HCT116 (cell line): ENCODE measurements around the gene POU5F1.

Experiments
- ATF3 ChIP-seq: IDR thresholded peaks from 2 replicates; pipeline ENCODE4 v1.6.1; 2012
- CEBPB ChIP-seq: IDR thresholded peaks from 2 replicates; pipeline ENCODE4 v1.6.1; 2012; ENCODE audit warnings: low read depth
- CTCF ChIP-seq, 3 experiments: fragments of 200-600 bp in 1 of 3; sonication (generic) in 1 of 3; IDR thresholded peaks in 2 of 3; conservative IDR thresholded peaks in 1 of 3; 2 replicates each; pipeline ENCODE4 v1.5.1; 2012 to 2017; ENCODE audit warnings: low read depth in 2 of 3, low read length in 2 of 3, antibody characterized with exemption in 1 of 3, borderline replicate concordance in 1 of 3, control low read depth in 1 of 3, mild to moderate bottlenecking in 1 of 3, mixed read lengths in 1 of 3, mixed run types in 1 of 3, moderate library complexity in 1 of 3; ENCODE audit not compliant: insufficient read depth in 1 of 3
- EGR1 ChIP-seq: IDR thresholded peaks from 2 replicates; pipeline ENCODE4 v1.6.1; 2012; ENCODE audit warnings: low read depth
- ELF1 ChIP-seq: IDR thresholded peaks from 2 replicates; pipeline ENCODE4 v1.6.1; 2012; ENCODE audit warnings: low read depth, borderline replicate concordance
- EZH2 ChIP-seq: fragments of 200-600 bp; sonication (generic); IDR thresholded peaks from 2 replicates; pipeline ENCODE4 v1.6.1; 2017; ENCODE audit warnings: antibody characterized with exemption, mixed run types
- JUND ChIP-seq: IDR thresholded peaks from 2 replicates; pipeline ENCODE4 v1.6.1; 2012
- POLR2A ChIP-seq: IDR thresholded peaks from 2 replicates; pipeline ENCODE4 v1.7.0; 2011; ENCODE audit warnings: borderline replicate concordance; ENCODE audit not compliant: insufficient read depth, insufficient read length; ENCODE audit errors: extremely low read depth
- POLR2AphosphoS5 ChIP-seq: IDR thresholded peaks from 2 replicates; pipeline ENCODE4 v1.6.1; 2011; ENCODE audit warnings: mild to moderate bottlenecking, low read depth, low read length, moderate library complexity
- SIN3A ChIP-seq: IDR thresholded peaks from 2 replicates; pipeline ENCODE4 v1.6.1; 2012; ENCODE audit warnings: low read depth
- SRF ChIP-seq: IDR thresholded peaks from 2 replicates; pipeline ENCODE4 v1.6.1; 2012; ENCODE audit warnings: low read depth
- TF ChIP-seq, protein P1 (sequence below): IDR thresholded peaks from 2 replicates; pipeline ENCODE4 v1.6.1; 2012; ENCODE audit warnings: low read depth
- TF ChIP-seq, protein P2 (sequence below): IDR thresholded peaks from 2 replicates; pipeline ENCODE4 v1.6.1; 2012
- TF ChIP-seq, protein P3 (sequence below): IDR thresholded peaks from 2 replicates; pipeline ENCODE4 v1.6.1; 2011; ENCODE audit warnings: mild to moderate bottlenecking, low read length, moderate library complexity; ENCODE audit not compliant: insufficient replicate concordance; ENCODE audit errors: extremely low read depth

- TF ChIP-seq CEBPB: no peak
- TF ChIP-seq CTCF (IDR thresholded peaks at IDR 0.05 in 2 of 3, conservative IDR thresholded peaks at IDR 0.05 in 1 of 3; ENCODE audit: borderline replicate concordance in 1 of 3, insufficient read depth in 1 of 3, low read depth in 2 of 3, low read length in 2 of 3): no peak
- no peak for TF ChIP-seq EZH2
- TF ChIP-seq POLR2A: no peak
- TF ChIP-seq, protein P1, sequence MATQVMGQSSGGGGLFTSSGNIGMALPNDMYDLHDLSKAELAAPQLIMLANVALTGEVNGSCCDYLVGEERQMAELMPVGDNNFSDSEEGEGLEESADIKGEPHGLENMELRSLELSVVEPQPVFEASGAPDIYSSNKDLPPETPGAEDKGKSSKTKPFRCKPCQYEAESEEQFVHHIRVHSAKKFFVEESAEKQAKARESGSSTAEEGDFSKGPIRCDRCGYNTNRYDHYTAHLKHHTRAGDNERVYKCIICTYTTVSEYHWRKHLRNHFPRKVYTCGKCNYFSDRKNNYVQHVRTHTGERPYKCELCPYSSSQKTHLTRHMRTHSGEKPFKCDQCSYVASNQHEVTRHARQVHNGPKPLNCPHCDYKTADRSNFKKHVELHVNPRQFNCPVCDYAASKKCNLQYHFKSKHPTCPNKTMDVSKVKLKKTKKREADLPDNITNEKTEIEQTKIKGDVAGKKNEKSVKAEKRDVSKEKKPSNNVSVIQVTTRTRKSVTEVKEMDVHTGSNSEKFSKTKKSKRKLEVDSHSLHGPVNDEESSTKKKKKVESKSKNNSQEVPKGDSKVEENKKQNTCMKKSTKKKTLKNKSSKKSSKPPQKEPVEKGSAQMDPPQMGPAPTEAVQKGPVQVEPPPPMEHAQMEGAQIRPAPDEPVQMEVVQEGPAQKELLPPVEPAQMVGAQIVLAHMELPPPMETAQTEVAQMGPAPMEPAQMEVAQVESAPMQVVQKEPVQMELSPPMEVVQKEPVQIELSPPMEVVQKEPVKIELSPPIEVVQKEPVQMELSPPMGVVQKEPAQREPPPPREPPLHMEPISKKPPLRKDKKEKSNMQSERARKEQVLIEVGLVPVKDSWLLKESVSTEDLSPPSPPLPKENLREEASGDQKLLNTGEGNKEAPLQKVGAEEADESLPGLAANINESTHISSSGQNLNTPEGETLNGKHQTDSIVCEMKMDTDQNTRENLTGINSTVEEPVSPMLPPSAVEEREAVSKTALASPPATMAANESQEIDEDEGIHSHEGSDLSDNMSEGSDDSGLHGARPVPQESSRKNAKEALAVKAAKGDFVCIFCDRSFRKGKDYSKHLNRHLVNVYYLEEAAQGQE: no peak
- TF ChIP-seq SIN3A: no peak
- TF ChIP-seq, protein P2, sequence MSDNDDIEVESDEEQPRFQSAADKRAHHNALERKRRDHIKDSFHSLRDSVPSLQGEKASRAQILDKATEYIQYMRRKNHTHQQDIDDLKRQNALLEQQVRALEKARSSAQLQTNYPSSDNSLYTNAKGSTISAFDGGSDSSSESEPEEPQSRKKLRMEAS: no peak
- TF ChIP-seq ELF1: no peak
- TF ChIP-seq SRF: no peak
- TF ChIP-seq POLR2AphosphoS5: no peak
- TF ChIP-seq, protein P3, sequence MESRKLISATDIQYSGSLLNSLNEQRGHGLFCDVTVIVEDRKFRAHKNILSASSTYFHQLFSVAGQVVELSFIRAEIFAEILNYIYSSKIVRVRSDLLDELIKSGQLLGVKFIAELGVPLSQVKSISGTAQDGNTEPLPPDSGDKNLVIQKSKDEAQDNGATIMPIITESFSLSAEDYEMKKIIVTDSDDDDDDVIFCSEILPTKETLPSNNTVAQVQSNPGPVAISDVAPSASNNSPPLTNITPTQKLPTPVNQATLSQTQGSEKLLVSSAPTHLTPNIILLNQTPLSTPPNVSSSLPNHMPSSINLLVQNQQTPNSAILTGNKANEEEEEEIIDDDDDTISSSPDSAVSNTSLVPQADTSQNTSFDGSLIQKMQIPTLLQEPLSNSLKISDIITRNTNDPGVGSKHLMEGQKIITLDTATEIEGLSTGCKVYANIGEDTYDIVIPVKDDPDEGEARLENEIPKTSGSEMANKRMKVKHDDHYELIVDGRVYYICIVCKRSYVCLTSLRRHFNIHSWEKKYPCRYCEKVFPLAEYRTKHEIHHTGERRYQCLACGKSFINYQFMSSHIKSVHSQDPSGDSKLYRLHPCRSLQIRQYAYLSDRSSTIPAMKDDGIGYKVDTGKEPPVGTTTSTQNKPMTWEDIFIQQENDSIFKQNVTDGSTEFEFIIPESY: no peak
- no peak for TF ChIP-seq ATF3
- TF ChIP-seq JUND: no peak
- no peak for TF ChIP-seq EGR1
Measured at GRCh38 chr6:31115941-31116560, 54.4 kb downstream of the POU5F1 start.
